GM18870 (cell line): ENCODE measurements around the gene BCAS3.

Experiments used
- ATAC-seq: cut with Tn5 transposase; IDR thresholded peaks from one replicate; pipeline ENCODE4 v1.9.1; 2021; ENCODE audit warnings: moderate library complexity; ENCODE audit not compliant: unreplicated experiment

BCAS3 gene

GRCh38 chr17:61388561-61389356 is 711.1 kb downstream of the BCAS3 start:
- no peak for ATAC-seq

- ATAC-seq: no peak
These were observed 712.2 kb downstream of the BCAS3 start for GRCh38 chr17:61389670-61390478.

GRCh38 chr17:61390479-61390791 is 712.8 kb downstream of the BCAS3 start:
- no peak for ATAC-seq

GRCh38 chr17:61391595-61392291 is 714.1 kb downstream of the BCAS3 start:
- ATAC-seq: no peak

GRCh38 chr17:61392679-61393078 is 715.0 kb downstream of the BCAS3 start:
- ATAC-seq: no peak

- ATAC-seq: no peak
These were observed 715.9 kb downstream of the BCAS3 start for GRCh38 chr17:61393550-61393903.

- ATAC-seq: no peak
These were observed 716.4 kb downstream of the BCAS3 start for GRCh38 chr17:61393904-61394629.

- ATAC-seq: no peak
These were observed 717.2 kb downstream of the BCAS3 start for GRCh38 chr17:61394630-61395408.

- no peak for ATAC-seq
These were observed 717.8 kb downstream of the BCAS3 start for GRCh38 chr17:61395409-61395982.

- no peak for ATAC-seq
These were observed 718.4 kb downstream of the BCAS3 start for GRCh38 chr17:61395983-61396585.

GRCh38 chr17:61396586-61397085 is 719.0 kb downstream of the BCAS3 start:
- no peak for ATAC-seq

GRCh38 chr17:61397086-61397842 is 719.6 kb downstream of the BCAS3 start:
- no peak for ATAC-seq

- ATAC-seq: no peak
These were observed 721.1 kb downstream of the BCAS3 start for GRCh38 chr17:61398721-61399130.

- no peak for ATAC-seq
These were observed 721.7 kb downstream of the BCAS3 start, which contains the start of gene TBX2 for GRCh38 chr17:61399131-61400065. Gene TBX2 (plus strand): TSS chr17:61399843. CDS start chr17:61400177, 334 bp downstream.

GRCh38 chr17:61400066-61400716 is 722.5 kb downstream of the BCAS3 start:
- no peak for ATAC-seq

GRCh38 chr17:61400717-61401388 is 723.2 kb downstream of the BCAS3 start:
- no peak for ATAC-seq
